Rectal smooth muscle tissue (tissue), 1 donor: ENCODE measurements around the gene CNNM2.
"Not testable (repeated sequence)": the region's sequence is repeated elsewhere in the genome, so short reads cannot be mapped to it uniquely, and the experiment has no call there.

Experiments
- H3K27ac ChIP-seq: one replicate; pipeline ENCODE4 v1.7.0; 2013; ENCODE audit warnings: low read depth, low read length, inconsistent platforms
- H3K27me3 ChIP-seq: one replicate; pipeline ENCODE4 v1.7.0; 2013; ENCODE audit warnings: low read length; ENCODE audit not compliant: control insufficient read depth, insufficient read depth
- H3K36me3 ChIP-seq: one replicate; pipeline ENCODE4 v1.7.0; 2013; ENCODE audit warnings: low read length; ENCODE audit not compliant: control insufficient read depth, insufficient read depth
- H3K4me1 ChIP-seq: one replicate; pipeline ENCODE4 v1.7.0; 2013; ENCODE audit warnings: low read length; ENCODE audit not compliant: control insufficient read depth, insufficient read depth
- H3K4me3 ChIP-seq: one replicate; pipeline ENCODE4 v1.7.0; 2013; ENCODE audit warnings: low read length
- H3K9ac ChIP-seq: one replicate; pipeline ENCODE4 v1.7.0; 2013; ENCODE audit warnings: low read length

Gene CNNM2

DNA sequence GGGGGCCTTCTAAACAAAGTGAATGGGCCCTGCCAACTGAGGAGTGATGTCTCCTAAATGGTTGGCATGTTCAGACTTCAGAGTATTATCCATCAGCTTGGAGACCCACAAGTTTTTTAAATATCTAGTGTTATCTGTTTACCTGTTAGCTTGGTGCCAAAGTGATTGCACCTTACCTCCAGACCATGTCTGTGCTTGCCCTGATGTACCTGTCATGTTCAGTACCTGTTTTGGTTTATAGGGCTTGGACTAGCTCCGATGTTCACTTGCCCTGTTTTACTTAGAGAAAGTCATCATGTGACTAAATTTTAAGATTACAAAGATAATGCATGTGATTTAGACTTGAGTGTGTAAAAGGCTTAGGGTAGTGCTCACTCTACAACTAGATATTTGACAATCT is 67.7 kb downstream of the CNNM2 start:
- Histone ChIP-seq H3K9ac (no peak overlapping the region), H3K4me3 (no peak overlapping the region), H3K4me1 (no peaks in the 10 kb centered on the region), H3K36me3 (no peaks in the 10 kb centered on the region), H3K27me3 (no peaks in the 10 kb centered on the region), H3K27ac (no peak overlapping the region)

DNA sequence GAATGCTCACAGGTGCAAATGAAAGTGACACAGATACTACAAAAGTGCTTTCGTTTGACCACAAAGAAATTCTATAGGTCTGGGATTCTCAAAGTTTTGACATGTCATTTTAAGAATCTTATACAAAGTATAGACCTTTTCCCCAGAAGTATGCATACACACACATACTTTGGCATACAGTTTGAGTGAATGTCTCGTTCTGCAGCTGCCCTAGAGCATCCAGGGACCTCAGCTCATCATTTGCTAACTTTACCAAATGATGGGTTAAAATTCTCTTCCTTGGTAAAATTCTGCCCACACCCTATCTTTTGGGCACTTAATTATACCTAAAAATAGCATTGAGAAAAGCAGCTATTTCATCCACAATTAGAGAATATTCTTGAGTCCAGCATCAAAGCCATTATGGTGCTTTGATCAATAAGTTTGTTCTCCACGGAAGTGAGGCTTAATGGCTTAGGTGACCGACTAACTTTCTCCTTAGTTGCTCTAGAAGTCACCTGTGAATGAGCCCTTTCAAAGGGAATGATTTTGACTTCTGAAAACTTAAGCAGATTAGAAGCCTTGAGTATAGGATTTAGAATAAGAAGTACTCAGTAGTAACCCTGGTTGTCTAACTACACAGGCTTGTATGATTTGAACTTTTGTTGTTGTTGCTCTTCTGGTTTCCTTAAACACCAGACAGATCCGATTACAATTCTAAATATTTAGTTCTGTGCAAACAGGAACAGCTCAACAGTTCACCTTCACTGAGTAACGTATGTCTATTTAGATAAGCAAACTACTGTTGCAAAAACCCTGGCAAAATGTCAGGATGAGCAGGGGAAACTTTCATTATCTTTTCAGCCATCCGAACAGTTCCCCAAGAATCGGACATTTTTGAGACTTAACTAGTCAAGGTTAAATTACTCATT is 70.6 kb downstream of the CNNM2 start:
- Histone ChIP-seq H3K4me1 (no peaks in the 10 kb centered on the region), H3K36me3 (no peaks in the 10 kb centered on the region), H3K9ac (no peak overlapping the region), H3K27me3 (no peaks in the 10 kb centered on the region), H3K27ac (no peak overlapping the region), H3K4me3 (no peak overlapping the region)

DNA sequence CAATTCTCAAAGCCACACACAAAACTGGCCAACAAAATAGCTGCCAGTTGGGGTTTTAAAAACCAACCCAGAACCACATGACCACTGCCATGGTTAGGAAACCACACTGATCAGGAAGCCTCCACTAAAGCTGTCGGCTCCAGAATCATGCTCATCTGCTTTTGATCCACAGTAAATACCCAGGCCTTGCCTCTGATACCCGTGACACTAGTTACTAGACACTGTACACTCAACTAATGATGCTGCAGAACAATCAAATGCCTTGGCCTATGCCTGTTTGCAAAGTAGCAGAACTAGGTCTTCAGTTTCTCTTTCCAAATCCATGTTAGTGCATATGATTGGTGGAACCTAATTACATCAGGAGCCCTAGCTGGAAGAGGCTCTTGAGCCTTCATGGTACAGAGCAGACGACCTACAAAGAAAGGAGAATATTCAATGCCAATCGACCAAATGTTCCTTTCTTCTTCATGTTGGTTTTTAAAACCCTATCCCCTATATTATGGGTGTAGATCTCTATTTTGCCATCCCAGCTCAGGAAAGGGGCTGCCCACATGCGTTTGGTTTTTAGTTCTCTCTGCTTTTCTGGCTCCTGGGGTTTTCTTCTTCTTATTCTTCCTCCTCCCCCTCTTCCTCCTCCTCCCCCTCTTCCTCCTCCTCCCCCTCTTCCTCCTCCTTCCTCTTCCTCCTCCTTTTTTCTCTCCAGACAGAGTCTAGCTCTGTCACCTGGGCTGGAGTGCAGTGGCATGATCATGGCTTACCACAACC is 76.6 kb downstream of the CNNM2 start:
- H3K27ac ChIP-seq, result no peak overlapping the region
- no peaks in the 10 kb centered on the region for H3K36me3 ChIP-seq
- H3K27me3 ChIP-seq, result no peaks in the 10 kb centered on the region
- no peaks in the 10 kb centered on the region for H3K4me1 ChIP-seq
- H3K4me3 ChIP-seq, result no peak overlapping the region
- H3K9ac ChIP-seq, result no peak overlapping the region

DNA sequence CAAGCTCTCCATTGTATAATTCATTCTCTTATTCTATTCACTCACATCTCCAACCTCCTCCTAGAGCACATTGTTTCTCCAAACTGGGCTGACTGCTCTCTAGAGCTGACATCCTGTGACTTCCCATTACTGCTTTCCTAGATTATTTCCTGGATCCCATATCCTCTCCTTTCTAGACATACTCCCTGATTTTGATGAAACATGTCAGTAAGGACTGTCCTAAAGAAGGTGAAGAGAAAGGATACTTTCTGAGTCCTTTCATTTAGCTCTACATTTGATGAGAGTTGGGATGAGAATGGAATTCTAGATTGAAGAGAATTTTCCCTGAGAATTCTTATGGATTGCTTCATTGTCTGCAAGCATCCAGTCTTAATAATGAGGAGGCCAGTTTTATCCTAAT is 78.8 kb downstream of the CNNM2 start:
- Histone ChIP-seq H3K4me3 (no peak overlapping the region), H3K9ac (no peak overlapping the region), H3K27ac (no peak overlapping the region), H3K27me3 (no peaks in the 10 kb centered on the region), H3K36me3 (no peaks in the 10 kb centered on the region), H3K4me1 (no peaks in the 10 kb centered on the region)

DNA sequence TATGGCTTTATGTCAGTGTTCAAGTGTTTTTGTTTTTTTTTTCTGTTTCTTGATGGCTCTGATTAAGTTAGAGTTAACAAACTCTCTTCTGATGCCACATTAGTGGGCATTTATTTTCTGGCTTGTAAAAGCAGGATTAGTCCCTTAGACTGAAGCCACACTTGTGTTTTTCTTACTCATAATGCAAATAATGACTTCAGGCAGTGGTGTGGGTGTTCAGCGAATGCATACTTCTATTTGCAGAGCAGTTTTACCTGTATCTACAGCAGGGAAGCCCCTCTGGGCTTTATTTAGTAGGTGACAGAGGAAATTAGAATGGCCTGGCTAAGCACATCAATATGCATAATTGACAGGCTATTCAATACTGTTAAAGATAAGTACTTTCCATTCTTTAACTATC is 79.9 kb downstream of the CNNM2 start:
- H3K4me3 ChIP-seq, result no peak overlapping the region
- H3K36me3 ChIP-seq, result no peaks in the 10 kb centered on the region
- no peak overlapping the region for H3K27ac ChIP-seq
- H3K27me3 ChIP-seq, result no peaks in the 10 kb centered on the region
- no peaks in the 10 kb centered on the region for H3K4me1 ChIP-seq
- no peak overlapping the region for H3K9ac ChIP-seq

DNA sequence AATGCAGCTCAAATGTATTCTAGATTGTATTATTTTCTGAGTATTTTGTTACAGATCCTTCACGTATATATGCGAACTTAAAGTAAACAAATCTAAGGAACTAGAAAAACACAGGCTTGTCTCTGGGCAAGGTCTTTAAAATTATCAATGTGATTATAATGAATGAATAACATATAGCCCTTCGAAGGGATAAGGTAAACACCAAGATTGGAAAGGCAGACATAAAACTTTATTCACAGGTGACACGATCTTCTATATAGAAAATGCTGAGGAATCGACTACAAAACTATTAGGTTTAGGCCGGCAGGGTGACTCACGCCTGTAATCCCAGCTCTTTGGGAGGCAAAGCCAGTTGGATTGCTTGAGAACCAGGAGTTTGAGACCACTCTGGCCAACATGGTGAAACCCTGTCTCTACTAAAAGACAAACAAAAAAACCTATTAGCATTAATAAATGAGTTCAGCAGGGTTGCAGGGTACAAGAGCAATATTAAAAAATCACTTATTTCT is 80.4 kb downstream of the CNNM2 start:
- Histone ChIP-seq H3K27ac (no peak overlapping the region), H3K9ac (no peak overlapping the region), H3K4me3 (no peak overlapping the region), H3K36me3 (no peaks in the 10 kb centered on the region), H3K4me1 (no peaks in the 10 kb centered on the region), H3K27me3 (no peaks in the 10 kb centered on the region)

DNA sequence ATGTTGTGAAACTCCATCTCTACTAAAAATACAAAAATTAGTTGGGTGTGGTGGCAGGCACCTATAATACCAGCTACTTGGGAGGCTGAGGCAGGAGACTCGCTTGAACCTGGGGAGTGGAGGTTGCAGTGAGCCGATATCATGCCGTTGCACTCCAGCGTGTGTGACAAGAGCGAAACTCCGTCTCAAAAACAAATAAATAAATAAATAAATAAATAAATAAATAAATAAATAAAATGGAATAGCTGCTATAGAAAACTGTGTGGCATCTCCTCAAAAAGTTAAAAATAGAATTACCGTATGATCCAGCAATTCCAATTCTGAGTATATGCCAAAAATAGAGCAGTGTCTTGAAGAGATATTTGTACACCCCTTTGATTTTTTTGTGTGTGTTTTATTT is 82.0 kb downstream of the CNNM2 start:
- H3K4me3 ChIP-seq, H3K27ac ChIP-seq, H3K4me1 ChIP-seq, H3K27me3 ChIP-seq, H3K36me3 ChIP-seq, H3K9ac ChIP-seq: not testable (repeated sequence)

DNA sequence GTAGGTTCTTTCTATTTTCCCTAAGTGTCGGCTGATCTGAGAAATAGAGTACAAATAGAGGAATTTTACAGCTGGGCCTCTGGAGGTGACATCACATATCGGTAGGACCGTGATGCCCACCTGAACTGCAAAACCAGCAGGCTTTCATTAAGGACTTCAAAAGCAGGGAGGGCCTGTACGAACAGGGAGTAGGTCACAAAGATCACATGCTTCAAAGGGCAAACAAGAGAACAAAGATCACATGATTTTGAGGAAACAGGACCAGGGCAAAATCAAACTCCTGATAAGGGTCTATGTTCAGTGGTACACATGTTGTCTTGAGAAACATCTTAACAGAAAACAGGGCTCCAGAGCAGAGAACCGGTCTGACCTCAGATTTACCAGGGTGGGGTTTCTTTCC is 88.9 kb downstream of the CNNM2 start:
- Histone ChIP-seq H3K9ac (no peak overlapping the region), H3K4me3 (no peak overlapping the region), H3K4me1 (no peaks in the 10 kb centered on the region)

DNA sequence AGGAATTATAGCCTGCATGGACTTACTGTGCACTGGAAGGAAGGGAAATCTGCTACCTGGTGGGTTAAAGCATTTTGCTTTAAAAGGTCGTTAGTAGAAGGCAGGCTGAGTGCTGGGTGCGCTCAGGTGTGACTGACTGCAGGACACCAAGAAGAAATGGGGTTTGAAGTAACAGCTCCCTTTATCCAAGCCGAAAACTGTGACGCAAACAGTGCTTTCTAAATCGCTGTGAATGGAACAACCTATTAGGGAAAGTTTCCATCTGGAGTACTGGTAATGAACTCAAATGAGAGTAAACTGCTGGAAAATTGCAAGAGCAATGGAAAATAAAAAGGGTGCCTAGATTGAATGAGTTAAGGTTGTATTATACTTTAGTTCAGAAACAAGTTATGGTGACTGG is 95.3 kb downstream of the CNNM2 start:
- Histone ChIP-seq H3K27ac (no peak overlapping the region), H3K27me3 (no peaks in the 10 kb centered on the region), H3K9ac (no peak overlapping the region), H3K4me1 (no peaks in the 10 kb centered on the region), H3K36me3 (no peaks in the 10 kb centered on the region), H3K4me3 (no peak overlapping the region)

More for the DNA sequence above, 88.9 kb downstream of the CNNM2 start:
- H3K27ac ChIP-seq, result no peak overlapping the region
- no peaks in the 10 kb centered on the region for H3K36me3 ChIP-seq
- H3K27me3 ChIP-seq, result no peaks in the 10 kb centered on the region

DNA sequence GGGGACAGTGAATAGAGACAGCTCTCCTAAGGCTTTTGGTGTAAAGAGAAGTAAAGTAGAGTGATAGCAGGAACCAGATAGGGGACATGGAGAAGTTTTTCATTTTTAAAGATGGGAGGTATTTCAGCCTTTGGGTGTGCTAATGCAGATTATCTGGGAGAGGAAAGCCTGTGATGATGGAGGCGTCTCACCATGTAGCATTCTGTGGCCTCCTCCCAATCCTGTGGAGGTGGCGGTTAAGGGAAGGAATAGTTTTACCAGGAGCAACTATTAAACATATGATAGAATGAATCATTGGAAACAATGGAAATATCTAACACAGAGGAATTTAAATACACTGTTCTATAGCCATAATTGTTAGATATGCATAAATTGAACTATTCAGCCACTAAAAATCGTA is 101.3 kb downstream of the CNNM2 start:
- H3K27me3 ChIP-seq, result no peaks in the 10 kb centered on the region
- no peaks in the 10 kb centered on the region for H3K36me3 ChIP-seq
- H3K27ac ChIP-seq, result no peak overlapping the region
- H3K4me1 ChIP-seq, result no peaks in the 10 kb centered on the region
- H3K9ac ChIP-seq, result no peak overlapping the region
- no peak overlapping the region for H3K4me3 ChIP-seq

DNA sequence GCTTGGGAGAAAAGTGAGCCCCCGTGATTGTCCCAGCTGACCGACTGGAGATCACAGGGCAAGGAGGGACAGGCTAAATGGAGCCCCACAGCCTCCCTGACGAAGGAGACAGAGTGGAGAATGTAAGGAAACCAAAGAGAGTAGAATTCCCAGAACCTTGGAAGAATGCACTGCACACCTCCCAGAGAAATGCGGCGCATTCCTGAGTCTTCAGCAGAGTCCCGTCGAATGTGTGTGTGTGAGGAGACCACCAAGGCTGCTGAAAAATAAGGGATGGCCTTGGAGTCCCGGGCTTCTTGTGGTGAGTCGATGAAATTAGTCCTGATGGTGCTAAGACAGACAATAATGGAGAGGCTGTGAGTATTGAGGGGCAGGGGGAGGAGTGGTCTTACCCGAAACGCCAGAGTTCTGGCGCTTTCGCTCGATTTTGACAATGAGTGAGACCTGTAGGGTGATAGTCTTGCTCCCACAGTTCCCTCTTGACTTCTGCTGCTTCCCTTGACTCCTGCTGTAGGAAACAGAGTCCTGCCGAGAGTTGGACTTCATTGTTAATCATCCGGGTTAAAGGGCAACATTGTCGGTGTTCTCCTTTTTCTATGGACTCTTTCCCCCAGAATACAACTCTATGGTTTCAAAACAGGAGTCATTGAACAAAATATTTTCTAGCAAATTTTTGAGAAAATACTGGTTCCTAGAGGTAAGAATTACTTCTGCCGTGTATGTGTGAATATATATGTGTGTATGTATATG is 103.2 kb downstream of the CNNM2 start:
- H3K27ac ChIP-seq, result no peak overlapping the region

DNA sequence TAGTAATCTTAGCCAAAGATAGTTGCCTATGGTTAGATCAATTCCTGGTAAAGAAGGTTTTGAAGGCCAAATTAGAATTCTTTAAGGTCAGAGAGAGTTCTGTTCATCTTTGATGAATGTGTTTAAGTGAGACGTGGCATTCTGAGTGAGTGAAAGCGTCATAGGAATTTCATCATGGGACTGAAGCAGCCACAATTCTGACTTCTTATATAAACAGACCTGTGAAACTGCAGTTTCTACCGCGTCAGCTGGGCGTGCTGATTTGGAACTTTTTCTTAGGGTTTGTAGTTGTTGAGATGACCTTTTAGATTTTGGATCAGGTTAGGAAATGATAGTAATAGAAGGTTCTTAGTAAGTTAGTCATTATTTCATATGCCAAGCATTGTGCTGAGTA is 103.8 kb downstream of the CNNM2 start:
- Histone ChIP-seq H3K4me1 (no peaks in the 10 kb centered on the region), H3K27me3 (no peaks in the 10 kb centered on the region), H3K9ac (no peak overlapping the region), H3K27ac (no peak overlapping the region), H3K4me3 (no peak overlapping the region), H3K36me3 (no peaks in the 10 kb centered on the region)

More for the DNA sequence above, 103.2 kb downstream of the CNNM2 start:
- H3K36me3 ChIP-seq, result no peaks in the 10 kb centered on the region
- no peaks in the 10 kb centered on the region for H3K4me1 ChIP-seq
- H3K4me3 ChIP-seq, result no peak overlapping the region
- H3K9ac ChIP-seq, result no peak overlapping the region
- H3K27me3 ChIP-seq, result no peaks in the 10 kb centered on the region
